ENCODE data around the gene TMEM184C.

Gene TMEM184C

GRCh38 chr4:147610686-147611085 lies 6.5 kb upstream of the TMEM184C start:
- H3K27ac ChIP-seq (ENCODE audit: low read length) = no peak overlapping the region
- DNase-seq = no peak
- no peaks in the 10 kb centered on the region for H3K36me3 ChIP-seq (replicated peaks; ENCODE audit: insufficient read depth, low read length)
- no peak overlapping the region for H3K4me3 ChIP-seq (ENCODE audit: low read length)
- H3K9me2 ChIP-seq (replicated peaks; ENCODE audit: insufficient read depth, low read length) = no peaks in the 10 kb centered on the region
- no peaks in the 10 kb centered on the region for H4K20me1 ChIP-seq (ENCODE audit: insufficient read depth, low read length)
- no peak overlapping the region for H3K4me2 ChIP-seq (ENCODE audit: low read depth, low read length)
- no peaks in the 10 kb centered on the region for H3F3A ChIP-seq (ENCODE audit: insufficient read depth, low read length)
- H3K4me1 ChIP-seq (ENCODE audit: low read length) = no peaks in the 10 kb centered on the region
- TF ChIP-seq CTCF (IDR thresholded peaks at IDR 0.05; ENCODE audit: low read length) (no peak), EZH2phosphoT487 (IDR thresholded peaks at IDR 0.05; ENCODE audit: low read length) (no peak), EZH2 (optimal IDR thresholded peaks at IDR 0.05; ENCODE audit: low read depth, low read length) (no peak)
- H3K9ac ChIP-seq (ENCODE audit: low read length) = no peak overlapping the region
- no peaks in the 10 kb centered on the region for H3K9me3 ChIP-seq (replicated peaks; ENCODE audit: insufficient read depth, low read length)
- H3K79me2 ChIP-seq (ENCODE audit: low read length) = no peaks in the 10 kb centered on the region
- H2AFZ ChIP-seq (ENCODE audit: low read length) = no peak overlapping the region
- H3K27me3 ChIP-seq (replicated peaks; ENCODE audit: insufficient read depth, low read length) = no peaks in the 10 kb centered on the region

GRCh38 chr4:147616849-147617172 lies 386 bp upstream of the TMEM184C start:
- no peaks in the 10 kb centered on the region for H3K9me3 ChIP-seq (replicated peaks; ENCODE audit: insufficient read depth, low read length)
- TF ChIP-seq EZH2phosphoT487 (IDR thresholded peaks at IDR 0.05; ENCODE audit: low read length) (no peak), EZH2 (optimal IDR thresholded peaks at IDR 0.05; ENCODE audit: low read depth, low read length) (no peak), CTCF (IDR thresholded peaks at IDR 0.05; ENCODE audit: low read length) (no peak)
- peaks cover 43% of the 10 kb centered on the region for H3K79me2 ChIP-seq (ENCODE audit: low read length)
- H3F3A ChIP-seq (ENCODE audit: insufficient read depth, low read length) = peaks cover 13% of the 10 kb centered on the region
- no peaks in the 10 kb centered on the region for H3K9me2 ChIP-seq (replicated peaks; ENCODE audit: insufficient read depth, low read length)
- no peaks in the 10 kb centered on the region for H3K36me3 ChIP-seq (replicated peaks; ENCODE audit: insufficient read depth, low read length)
- peak overlapping the region; percentile 84 for H3K4me3 ChIP-seq (ENCODE audit: low read length)
- no peak for DNase-seq
- H3K4me1 ChIP-seq (ENCODE audit: low read length) = 0 out of 2 replicates have a peak, but pooled peaks cover 9% of the 10 kb centered on the region
- no peak overlapping the region for H3K27ac ChIP-seq (ENCODE audit: low read length)
- H2AFZ ChIP-seq (ENCODE audit: low read length) = peak overlapping the region; percentile 62
- no peak overlapping the region; the same call in 1 of the 2 replicates for H3K9ac ChIP-seq (ENCODE audit: low read length)
- peak overlapping the region; percentile 70 for H3K4me2 ChIP-seq (ENCODE audit: low read depth, low read length)
- no peaks in the 10 kb centered on the region for H3K27me3 ChIP-seq (replicated peaks; ENCODE audit: insufficient read depth, low read length)
- H4K20me1 ChIP-seq (ENCODE audit: insufficient read depth, low read length) = no peaks in the 10 kb centered on the region

GRCh38 chr4:147617841-147618691 lies 869 bp downstream of the TMEM184C start:
- peaks cover 50% of the 10 kb centered on the region for H3K79me2 ChIP-seq (ENCODE audit: low read length)
- peak overlapping the region; percentile 84 for H3K4me3 ChIP-seq (ENCODE audit: low read length)
- peak overlapping the region; percentile 70 for H2AFZ ChIP-seq (ENCODE audit: low read length)
- H4K20me1 ChIP-seq (ENCODE audit: insufficient read depth, low read length) = no peaks in the 10 kb centered on the region
- peak overlapping the region; percentile 92 for H3K4me2 ChIP-seq (ENCODE audit: low read depth, low read length)
- H3K9me2 ChIP-seq (replicated peaks; ENCODE audit: insufficient read depth, low read length) = no peaks in the 10 kb centered on the region
- H3K27me3 ChIP-seq (replicated peaks; ENCODE audit: insufficient read depth, low read length) = no peaks in the 10 kb centered on the region
- H3K9ac ChIP-seq (ENCODE audit: low read length) = peak overlapping the region; percentile 63
- peaks cover 13% of the 10 kb centered on the region for H3F3A ChIP-seq (ENCODE audit: insufficient read depth, low read length)
- TF ChIP-seq CTCF (IDR thresholded peaks at IDR 0.05; ENCODE audit: low read length) = no peak
- TF ChIP-seq EZH2 (optimal IDR thresholded peaks at IDR 0.05; ENCODE audit: low read depth, low read length) = no peak
- TF ChIP-seq EZH2phosphoT487 (IDR thresholded peaks at IDR 0.05; ENCODE audit: low read length) = no peak
- H3K36me3 ChIP-seq (replicated peaks; ENCODE audit: insufficient read depth, low read length) = no peaks in the 10 kb centered on the region; the same call in 1 of the 2 replicates
- peak overlapping the region; percentile 79; the same call in 1 of the 2 replicates for H3K27ac ChIP-seq (ENCODE audit: low read length)
- H3K9me3 ChIP-seq (replicated peaks; ENCODE audit: insufficient read depth, low read length) = no peaks in the 10 kb centered on the region
- peak; percentile 27 for DNase-seq
- H3K4me1 ChIP-seq (ENCODE audit: low read length) = 0 out of 2 replicates have a peak, but pooled peaks cover 9% of the 10 kb centered on the region
